Stimulated activated CD8-positive, alpha-beta memory T cell treated with anti-CD3 and anti-CD28 coated beads, Interleukin-12 subunit alpha, Interleukin-12 subunit beta, amount 100 ng/mL, for 24 hours (primary cell): ENCODE results near the gene TBC1D10A.
"Not testable (repeated sequence)": the region's sequence is repeated elsewhere in the genome, so short reads cannot be mapped to it uniquely, and the experiment has no call there.

ENCODE experiments used
- DNase-seq: peaks from one replicate; pipeline ENCODE4 v3.0.0-alpha.2; 2020; ENCODE audit errors: extremely low read depth

The TBC1D10A gene

DNA sequence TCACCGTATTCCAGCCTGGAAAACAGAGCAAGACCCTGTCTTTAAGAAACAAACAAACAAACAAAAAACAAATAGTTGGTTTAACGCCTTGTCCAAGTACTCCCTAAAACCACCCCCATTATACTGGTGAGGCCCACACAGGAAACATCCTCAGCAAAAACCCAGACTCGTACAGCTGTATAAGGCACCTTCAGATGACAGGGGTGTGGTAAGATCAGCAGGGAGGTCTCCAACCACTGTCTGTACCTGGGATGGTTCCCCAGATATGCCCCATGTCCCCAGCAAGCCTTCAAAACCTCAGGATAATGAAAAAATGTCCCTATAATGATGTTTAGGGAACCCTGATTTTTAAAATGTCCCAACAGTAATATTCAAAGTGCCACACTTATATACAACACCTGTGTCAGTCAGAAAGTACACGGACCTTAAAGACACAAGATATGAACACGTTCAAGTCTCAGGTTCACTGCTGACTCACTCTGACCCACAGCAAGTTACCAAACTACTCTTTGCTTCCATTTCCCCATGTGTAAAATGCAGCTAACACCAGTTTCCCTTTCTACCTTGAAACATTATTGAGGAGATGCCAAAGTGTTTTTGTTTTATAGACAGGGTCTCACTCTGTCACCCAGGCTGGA, 20.6 kb upstream of the TBC1D10A start:
- DNase-seq: no peak

GRCh38 chr22:30344447-30345200, 17.9 kb upstream of the TBC1D10A start:
- DNase-seq: no peak

DNA sequence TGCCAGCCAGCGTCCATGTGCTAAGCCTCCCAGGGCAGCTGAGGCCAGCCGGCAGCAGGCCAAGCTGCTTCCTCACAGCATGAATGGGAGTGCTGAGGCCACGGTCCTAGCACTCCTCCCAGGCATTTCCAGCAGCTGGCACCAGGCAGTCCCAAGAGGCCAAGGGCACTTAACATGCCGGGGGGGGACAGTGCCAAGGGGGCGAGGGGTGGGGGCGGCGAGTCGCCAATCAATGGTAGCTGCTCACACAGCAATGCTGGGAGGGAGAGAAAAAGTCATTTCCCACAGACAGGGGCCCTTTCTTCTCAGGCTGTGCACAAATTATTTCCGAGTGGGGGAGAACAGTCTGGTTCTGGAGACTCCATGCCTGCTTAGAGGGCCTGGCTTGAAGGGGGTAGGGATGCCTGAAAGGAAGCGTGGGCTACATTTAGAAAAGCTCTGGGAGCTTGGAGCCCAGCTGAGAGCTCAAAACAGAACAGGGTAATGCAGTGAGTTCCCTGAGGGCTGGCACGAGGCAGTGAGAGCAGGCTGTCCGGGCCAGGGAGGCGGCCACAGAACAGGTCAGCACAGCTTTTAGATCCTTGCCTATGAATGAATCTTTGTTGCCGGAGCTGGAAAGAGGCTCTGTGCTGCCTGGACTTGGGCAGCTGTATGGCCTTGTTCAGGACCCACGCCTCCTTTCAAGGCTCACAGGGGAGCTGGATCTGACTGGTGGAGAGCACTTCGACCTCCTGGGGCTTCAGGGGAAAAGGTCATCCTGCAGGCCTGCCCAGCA, 14.4 kb upstream of the TBC1D10A start:
- no peak for DNase-seq

DNA sequence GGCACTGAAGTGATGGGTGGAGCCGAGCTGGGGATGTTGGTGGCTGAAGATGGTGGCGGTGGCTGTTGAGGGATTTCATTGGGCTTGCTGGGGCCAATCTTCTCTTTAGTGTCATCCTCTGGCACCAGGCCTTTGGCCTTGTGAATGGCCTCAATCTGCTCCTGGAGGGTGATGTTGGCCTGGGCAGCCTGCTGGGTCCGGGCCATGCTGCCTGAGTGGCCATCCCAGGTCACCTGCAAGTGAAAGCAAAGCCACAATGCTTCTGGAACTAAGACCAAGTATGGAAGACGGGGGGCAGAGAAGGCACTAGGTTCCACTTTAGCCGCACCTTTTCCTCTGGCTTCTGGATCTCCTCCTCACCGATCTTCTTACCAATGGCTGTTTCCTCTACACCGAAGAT, 12.1 kb upstream of the TBC1D10A start:
- no peak for DNase-seq

GRCh38 chr22:30338341-30338740, 11.6 kb upstream of the TBC1D10A start:
- not testable (repeated sequence) for DNase-seq

DNA sequence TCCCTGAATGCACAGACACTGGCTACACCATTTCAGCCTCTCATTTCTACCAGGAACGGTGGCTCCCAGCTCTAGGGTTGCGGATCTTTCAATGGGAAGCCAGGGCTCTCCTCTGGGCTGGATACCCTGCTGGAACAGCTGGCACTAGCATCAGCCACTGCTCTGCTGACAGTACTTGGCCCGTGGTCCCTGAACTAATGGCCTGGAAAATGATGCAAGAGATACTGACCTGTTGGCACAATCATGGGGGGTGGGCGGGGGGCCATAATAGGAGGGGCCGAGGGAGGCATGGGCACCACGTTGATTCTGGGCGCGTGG, 10.7 kb upstream of the TBC1D10A start:
- DNase-seq: no peak

GRCh38 chr22:30336752-30337460, 10.2 kb upstream of the TBC1D10A start:
- DNase-seq: no peak

DNA sequence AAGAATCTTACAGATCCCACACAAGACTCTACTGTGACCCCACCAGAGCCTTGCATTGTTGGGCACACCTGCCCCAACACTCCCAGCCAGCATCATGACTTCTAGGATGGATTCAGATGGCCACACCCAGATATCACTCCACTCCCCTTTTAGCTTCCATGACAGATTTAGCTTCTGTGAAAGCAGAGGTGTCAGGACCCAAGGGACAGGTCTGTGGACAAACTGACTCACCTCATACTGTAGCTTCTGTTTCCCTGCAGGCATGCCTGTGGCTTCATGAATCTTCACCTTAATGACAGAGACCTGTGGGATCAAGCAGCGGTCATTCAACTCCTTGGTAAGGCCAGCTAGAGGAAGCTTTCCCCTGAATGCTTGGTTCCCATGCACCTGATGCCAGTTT, 8.5 kb upstream of the TBC1D10A start:
- no peak for DNase-seq

- no peak for DNase-seq
Measured at GRCh38 chr22:30334646-30335045, 7.9 kb upstream of the TBC1D10A start.

- no peak for DNase-seq
Measured at GRCh38 chr22:30333707-30334087, 7.0 kb upstream of the TBC1D10A start.

DNA sequence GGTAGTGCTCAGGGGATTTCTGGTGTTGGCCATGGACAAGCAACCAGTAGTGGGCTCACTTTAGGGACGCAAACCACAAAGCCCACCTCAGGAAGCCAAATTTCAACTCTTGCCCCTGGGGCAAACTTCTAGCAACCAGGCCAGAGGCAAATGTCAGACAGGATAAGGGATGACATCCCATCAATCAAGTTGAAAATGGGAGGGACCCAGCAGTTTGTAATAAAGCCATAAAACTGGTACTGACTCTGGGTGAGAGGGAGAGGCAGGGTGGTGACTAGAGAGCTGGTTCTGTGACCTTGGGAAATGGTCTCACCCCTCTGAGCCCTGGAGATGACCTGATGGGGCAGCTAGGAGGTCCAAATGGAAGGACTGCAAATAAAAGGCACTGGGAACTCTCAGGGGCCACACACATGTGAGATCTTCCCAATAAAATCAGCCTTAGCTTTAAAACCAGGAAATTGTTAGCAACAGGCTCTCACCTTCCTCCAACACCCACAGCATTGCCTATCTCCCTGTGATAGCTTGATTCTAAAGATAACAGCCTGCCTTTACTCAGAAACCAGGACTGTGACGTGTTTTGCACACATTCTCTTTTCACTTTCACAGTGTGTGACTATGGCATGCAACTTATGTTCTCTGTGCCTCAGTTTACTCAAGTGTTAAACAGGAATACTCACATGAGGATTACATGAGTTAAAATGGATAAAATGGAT, 6.4 kb upstream of the TBC1D10A start:
- DNase-seq: no peak

DNA sequence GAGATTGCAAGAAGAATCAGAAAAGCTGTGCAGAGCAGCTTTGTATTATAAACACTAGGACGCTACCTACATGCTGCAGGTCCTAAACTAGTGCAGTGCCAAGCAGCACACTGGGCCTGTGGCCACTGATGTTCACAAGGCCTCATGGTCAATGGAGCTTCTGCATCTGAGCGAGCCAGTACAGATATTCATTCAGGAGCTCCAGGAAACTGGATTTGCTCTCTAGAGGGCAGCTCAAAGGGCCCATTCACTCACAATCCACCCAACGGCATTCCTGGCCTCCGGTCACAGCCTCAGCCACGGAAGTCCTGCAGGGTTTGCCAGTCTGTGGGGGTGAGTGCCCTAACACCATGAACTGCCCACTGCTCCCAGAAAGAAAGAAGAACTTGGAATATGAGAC, 5.8 kb upstream of the TBC1D10A start:
- no peak for DNase-seq

- no peak for DNase-seq
Measured at GRCh38 chr22:30328466-30329049, 1.8 kb upstream of the TBC1D10A start.

DNA sequence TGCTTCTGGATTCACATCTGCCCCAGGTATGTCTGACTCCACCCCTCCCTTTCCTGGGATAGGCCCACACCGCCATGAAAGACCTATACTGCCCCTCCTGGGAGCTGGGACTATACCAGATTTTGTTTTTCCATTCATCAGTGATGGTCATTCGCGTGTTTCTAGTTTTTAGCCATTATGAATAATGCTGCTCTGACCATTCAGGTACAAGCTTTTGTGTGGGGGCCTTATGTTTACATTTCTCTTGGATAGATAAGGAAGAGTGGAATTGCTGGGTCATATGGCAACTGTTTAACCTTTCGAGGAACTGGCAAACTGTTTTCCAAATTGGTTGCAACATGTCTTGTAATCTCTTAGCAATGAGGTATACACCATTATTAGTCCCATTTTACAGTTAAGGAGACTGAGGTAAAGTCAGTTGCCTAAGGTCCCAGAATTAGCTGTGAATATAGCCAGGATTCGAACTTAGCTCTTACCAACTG, 1.2 kb upstream of the TBC1D10A start:
- DNase-seq: no peak

- DNase-seq: no peak
Measured at GRCh38 chr22:30326255-30326705, 461 bp downstream of the TBC1D10A start.

DNA sequence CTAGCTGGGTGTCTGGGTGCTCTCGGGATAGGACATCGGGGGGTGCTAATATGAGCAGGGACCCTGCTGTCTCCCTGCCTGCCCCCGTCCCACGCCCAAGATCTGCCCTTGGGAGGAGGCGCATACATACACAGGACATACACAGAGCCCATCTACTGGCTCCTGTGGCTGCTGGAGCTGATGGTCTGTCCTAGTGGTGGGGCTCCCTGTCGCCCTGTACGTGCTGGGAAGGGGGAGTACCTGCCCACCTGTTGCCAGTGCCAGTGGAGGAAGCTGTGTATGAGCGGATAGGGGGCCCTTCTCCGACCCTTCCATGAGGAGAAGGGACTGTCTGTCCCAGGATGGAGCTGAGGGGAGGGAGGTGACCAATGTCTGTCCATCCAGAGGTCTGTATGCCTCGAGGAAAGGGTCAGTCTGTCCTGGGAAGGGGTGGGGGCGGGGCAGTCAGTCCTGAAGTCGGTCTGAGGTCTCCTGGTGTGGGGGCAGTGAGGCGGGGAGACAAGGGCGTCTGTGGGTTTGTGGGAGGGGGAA, 952 bp downstream of the TBC1D10A start:
- no peak for DNase-seq

GRCh38 chr22:30325065-30325720, 1.5 kb downstream of the TBC1D10A start:
- no peak for DNase-seq

- no peak for DNase-seq
Measured at GRCh38 chr22:30324014-30324730, 2.6 kb downstream of the TBC1D10A start.

DNA sequence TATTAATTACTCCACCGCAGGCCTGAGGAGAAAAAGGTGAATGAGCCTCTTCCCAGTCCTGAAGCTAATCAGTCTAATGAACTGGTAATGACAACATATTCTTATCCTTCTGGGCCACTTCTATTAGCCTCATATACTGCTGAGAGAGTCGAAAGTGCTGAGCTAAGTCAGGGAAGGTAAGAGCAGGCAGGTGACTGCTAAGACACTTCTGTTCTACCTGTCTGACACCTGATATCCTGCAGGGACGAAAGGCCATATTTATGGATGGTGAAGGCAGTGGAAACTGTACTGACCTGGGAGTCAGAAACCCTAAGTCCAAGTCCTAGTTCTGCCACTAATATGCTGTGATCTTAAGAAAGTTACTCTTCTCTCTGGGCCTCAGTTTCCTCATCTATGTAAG, 3.5 kb downstream of the TBC1D10A start:
- no peak for DNase-seq

GRCh38 chr22:30321461-30321860, 5.3 kb downstream of the TBC1D10A start:
- no peak for DNase-seq
